ENCODE measurements around the gene CEP295NL.
A peak's percentile ranks its signal among the peaks of the same experiment; 100 is the strongest.

The CEP295NL gene

GRCh38 chr17:78900816-78901215 is 2.2 kb downstream of the CEP295NL start:
- Histone ChIP-seq H2AFZ (no peak overlapping the region), H3K9ac (no peak overlapping the region), H3K4me2 (ENCODE audit: low read length) (no peak overlapping the region), H3K4me1 (no peaks in the 10 kb centered on the region), H3K27me3 (ENCODE audit: control insufficient read depth, insufficient read depth, low read length) (no peaks in the 10 kb centered on the region), H3K79me2 (peaks cover 16% of the 10 kb centered on the region), H3K36me3 (ENCODE audit: control insufficient read depth, insufficient read depth, low read length) (no peaks in the 10 kb centered on the region), H3K9me3 (ENCODE audit: control insufficient read depth, low read length) (no peaks in the 10 kb centered on the region), H3K27ac (no peak overlapping the region), H3K4me3 (ENCODE audit: low read depth, low read length) (no peak overlapping the region)
- no peak for TF ChIP-seq CTCF (IDR thresholded peaks at IDR 0.05)

- H3K27ac ChIP-seq, result no peak overlapping the region
- no peak for TF ChIP-seq CTCF (IDR thresholded peaks at IDR 0.05)
- peaks cover 16% of the 10 kb centered on the region for H3K79me2 ChIP-seq
- H3K4me1 ChIP-seq, result no peaks in the 10 kb centered on the region
- no peaks in the 10 kb centered on the region for H3K9me3 ChIP-seq (ENCODE audit: control insufficient read depth, low read length)
- no peaks in the 10 kb centered on the region for H3K36me3 ChIP-seq (ENCODE audit: control insufficient read depth, insufficient read depth, low read length)
- H3K9ac ChIP-seq, result peak overlapping the region; percentile 19
- no peak overlapping the region for H3K4me3 ChIP-seq (ENCODE audit: low read depth, low read length)
- H3K27me3 ChIP-seq (ENCODE audit: control insufficient read depth, insufficient read depth, low read length), result no peaks in the 10 kb centered on the region
- H2AFZ ChIP-seq, result no peak overlapping the region
- no peak overlapping the region for H3K4me2 ChIP-seq (ENCODE audit: low read length)
These were observed 3.4 kb downstream of the CEP295NL start for GRCh38 chr17:78899361-78900260.

GRCh38 chr17:78898947-78899346 is 4.1 kb downstream of the CEP295NL start:
- no peak for TF ChIP-seq CTCF (IDR thresholded peaks at IDR 0.05)
- Histone ChIP-seq H2AFZ (no peak overlapping the region), H3K79me2 (peaks cover 16% of the 10 kb centered on the region), H3K36me3 (ENCODE audit: control insufficient read depth, insufficient read depth, low read length) (no peaks in the 10 kb centered on the region), H3K27ac (no peak overlapping the region), H3K9ac (no peak overlapping the region), H3K4me3 (ENCODE audit: low read depth, low read length) (no peak overlapping the region), H3K27me3 (ENCODE audit: control insufficient read depth, insufficient read depth, low read length) (no peaks in the 10 kb centered on the region), H3K9me3 (ENCODE audit: control insufficient read depth, low read length) (no peaks in the 10 kb centered on the region), H3K4me2 (ENCODE audit: low read length) (no peak overlapping the region), H3K4me1 (no peaks in the 10 kb centered on the region)

GRCh38 chr17:78898075-78898836 is 4.7 kb downstream of the CEP295NL start:
- no peak for TF ChIP-seq CTCF (IDR thresholded peaks at IDR 0.05)
- no peak overlapping the region for H2AFZ ChIP-seq
- no peaks in the 10 kb centered on the region for H3K9me3 ChIP-seq (ENCODE audit: control insufficient read depth, low read length)
- H3K4me2 ChIP-seq (ENCODE audit: low read length), result no peak overlapping the region
- no peak overlapping the region for H3K9ac ChIP-seq
- no peaks in the 10 kb centered on the region for H3K27me3 ChIP-seq (ENCODE audit: control insufficient read depth, insufficient read depth, low read length)
- no peaks in the 10 kb centered on the region for H3K4me1 ChIP-seq
- H3K4me3 ChIP-seq (ENCODE audit: low read depth, low read length), result no peak overlapping the region
- H3K27ac ChIP-seq, result no peak overlapping the region
- H3K79me2 ChIP-seq, result peaks cover 16% of the 10 kb centered on the region
- no peaks in the 10 kb centered on the region for H3K36me3 ChIP-seq (ENCODE audit: control insufficient read depth, insufficient read depth, low read length)

Data from parathyroid adenoma (tissue), 2 donors.